Activated B cell treated with CpG ODN at 0.5 μM for 24 hours (primary cell): Measurements from ENCODE around the gene CCND2. TPM values are rescaled to one million over a fixed set of nuclear protein-coding genes. Genes with fewer than 3 reads are reported as not detected.
A peak's percentile ranks its signal among the peaks of the same experiment; 100 is the strongest.

Source experiments
- ATAC-seq: fragments of 200-7000 bp; cut with Tn5 transposase; one replicate; pipeline ENCODE4 v1.10.0; 2021; ENCODE audit warnings: low read depth, mild to moderate bottlenecking, moderate library complexity
- CTCF ChIA-PET: fragments of 350-600 bp; sonication (Branson Sonifier 250); formaldehyde crosslinking; loops from one replicate; lab custom pipeline; 2021; ENCODE audit warnings: antibody characterized with exemption; lab: Charles Lee
- POLR2A ChIA-PET: fragments of 350-600 bp; sonication (Branson Sonifier 250); formaldehyde crosslinking; loops from one replicate; lab custom pipeline; 2021; ENCODE audit warnings: antibody characterized with exemption; lab: Charles Lee
- DNase-seq: peaks from one replicate; pipeline ENCODE4 v3.0.0; 2022
- H3K27ac Mint-ChIP-seq: one replicate; pipeline ENCODE4 v1.8.0; 2020; ENCODE audit warnings: mixed read lengths
- H3K27me3 Mint-ChIP-seq: one replicate; pipeline ENCODE4 v1.8.0; 2021; ENCODE audit warnings: mixed read lengths
- H3K36me3 Mint-ChIP-seq: one replicate; pipeline ENCODE4 v1.8.0; 2021; ENCODE audit warnings: low read depth, mixed read lengths
- H3K4me1 Mint-ChIP-seq: one replicate; pipeline ENCODE4 v1.8.0; 2021; ENCODE audit warnings: mixed read lengths
- H3K4me3 Mint-ChIP-seq: one replicate; pipeline ENCODE4 v1.8.0; 2020; ENCODE audit warnings: mild to moderate bottlenecking, mixed read lengths
- H3K9me3 Mint-ChIP-seq: one replicate; pipeline ENCODE4 v1.8.0; 2020; ENCODE audit warnings: mixed read lengths
- CTCF ChIP-seq: fragments of 200-600 bp; IDR thresholded peaks from one replicate; pipeline ENCODE4 v1.8.0; 2022; ENCODE audit warnings: antibody characterized with exemption, mild to moderate bottlenecking
- intact Hi-C: fragments of 100-400 bp; cut with micrococcal nuclease; formaldehyde crosslinking; loops from one replicate; pipeline ENCODE4 v1.15.1; 2024
- total RNA-seq: library from RNA; stranded (reverse); gene quantifications from 2 replicates; pipeline ENCODE4 v1.2.3, GENCODE V29; 2022

Gene CCND2
- total RNA-seq, 1 donor from 2014 or later: 237 TPM

GRCh38 chr12:4320853-4321701 lies 47.5 kb downstream of the CCND2 start, which contains the start of gene TIGAR:
TSS of gene TIGAR (plus strand) at chr12:4321213. CDS start at chr12:4321272, 59 bp downstream.
- Mint-ChIP-seq H3K4me1 (peaks cover 34% of the 10 kb centered on the region), H3K36me3 (peaks cover 19% of the 10 kb centered on the region), H3K4me3 (peak within 1 kb of the TSS; percentile 95), H3K9me3 (no peaks in the 10 kb centered on the region), H3K27ac (peak within 1 kb of the TSS; percentile 92), H3K27me3 (no peaks in the 10 kb centered on the region)
- ChIA-PET POLR2A (interaction anchor here (0.5 to 3.4 kb wide), 5 partner anchors 9 to 450 kb away, joined by 3 to 22 read pairs (median 3); no protein-coding TSS in a partner anchor), CTCF (no interaction called here)
- no peak for TF ChIP-seq CTCF
- intact Hi-C loops: loop anchor here (1.0 to 5.0 kb wide), 8 partner anchors 49 to 1244 kb away; partner anchors contain the start of genes AKAP3, NDUFA9, PARP11 and RAD51AP1
- DNase-seq (peak; percentile 94), ATAC-seq (peak; percentile 97)

- DNase-seq (no peak), ATAC-seq (no peak)
- no peak for TF ChIP-seq CTCF
- ChIA-PET CTCF (interaction anchor here (0.7 kb wide), 1 partner anchor 9 kb away, joined by 3 read pairs; no protein-coding TSS in a partner anchor), POLR2A (interaction anchor here (0.6 to 3.4 kb wide), 3 partner anchors 52 to 435 kb away, joined by 3 to 22 read pairs (median 5); no protein-coding TSS in a partner anchor)
- intact Hi-C loops: loop anchor here (5.0 kb wide), 1 partner anchor 175 kb away; no protein-coding TSS in a partner anchor
- H3K36me3 Mint-ChIP-seq: peaks cover 19% of the 10 kb centered on the region
- H3K4me3 Mint-ChIP-seq: peak overlapping the region; percentile 60
- no peaks in the 10 kb centered on the region for H3K9me3 Mint-ChIP-seq
- peaks cover 37% of the 10 kb centered on the region for H3K4me1 Mint-ChIP-seq
- H3K27me3 Mint-ChIP-seq: no peaks in the 10 kb centered on the region
- no peak overlapping the region for H3K27ac Mint-ChIP-seq
These were observed 49.2 kb downstream of the CCND2 start for GRCh38 chr12:4322726-4323125.

Other genes starting within 250 kb of the CCND2 start
- 10.0 and 10.2 TPM in 2 replicates for gene TIGAR, start 47.5 kb downstream of the CCND2 start, total RNA-seq
- not detected in 2 replicates for gene FGF23, start 106.0 kb downstream of the CCND2 start, total RNA-seq
- gene FGF6, start 172.1 kb downstream of the CCND2 start, total RNA-seq: not detected in 2 replicates